OCI-LY1 (cell line): Measurements from ENCODE around the gene HBA1.

ENCODE experiments used
- H2AFZ ChIP-seq: fragments of 200-600 bp; sonication (generic), shearing (Covaris generic); 2 replicates; pipeline ENCODE4 v1.6.0; 2014; ENCODE audit warnings: antibody characterized with exemption, mild to moderate bottlenecking, low read length
- H3F3A ChIP-seq: fragments of 200-600 bp; sonication (generic), shearing (Covaris generic); 2 replicates; pipeline ENCODE4 v1.6.0; 2014; ENCODE audit warnings: mild to moderate bottlenecking, antibody characterized with exemption, low read length, moderate library complexity; ENCODE audit not compliant: insufficient read depth
- H3K27ac ChIP-seq: fragments of 200-600 bp; sonication (generic); 2 replicates; pipeline ENCODE4 v1.5.1; 2014; ENCODE audit warnings: low read length, mixed run types, mild to moderate bottlenecking, low read depth; ENCODE audit not compliant: poor library complexity, severe bottlenecking
- H3K27me3 ChIP-seq: fragments of 200-600 bp; sonication (generic); 2 replicates; pipeline ENCODE4 v1.6.0; 2014; ENCODE audit warnings: antibody characterized with exemption, mild to moderate bottlenecking, low read length, moderate library complexity; ENCODE audit not compliant: insufficient read depth
- H3K36me3 ChIP-seq: fragments of 200-600 bp; sonication (generic); 2 replicates; pipeline ENCODE4 v1.6.1; 2014; ENCODE audit warnings: mild to moderate bottlenecking, antibody characterized with exemption, low read length, moderate library complexity, mixed read lengths; ENCODE audit not compliant: insufficient read depth
- H3K4me1 ChIP-seq: fragments of 200-600 bp; sonication (generic); 2 replicates; pipeline ENCODE4 v1.5.1; 2014; ENCODE audit warnings: mild to moderate bottlenecking, low read length, moderate library complexity; ENCODE audit not compliant: insufficient read depth, severe bottlenecking
- H3K4me2 ChIP-seq: fragments of 200-600 bp; sonication (generic), shearing (Covaris generic); 2 replicates; pipeline ENCODE4 v1.6.1; 2014; ENCODE audit warnings: low read length
- H3K4me3 ChIP-seq: fragments of 200-600 bp; sonication (generic); 2 replicates; pipeline ENCODE4 v1.5.1; 2014; ENCODE audit warnings: low read length, low read depth, mild to moderate bottlenecking, mixed read lengths; ENCODE audit not compliant: poor library complexity, severe bottlenecking
- H3K79me2 ChIP-seq: fragments of 200-600 bp; shearing (Covaris generic); 2 replicates; pipeline ENCODE4 v1.6.1; 2016; ENCODE audit warnings: mixed run types, low read length, mixed read lengths; ENCODE audit not compliant: insufficient read depth
- H3K9ac ChIP-seq: fragments of 200-600 bp; sonication (generic), shearing (Covaris generic); 2 replicates; pipeline ENCODE4 v1.6.1; 2014; ENCODE audit warnings: mild to moderate bottlenecking, low read length, mixed read lengths
- H3K9me2 ChIP-seq: fragments of 200-600 bp; sonication (generic), shearing (Covaris generic); 2 replicates; pipeline ENCODE4 v1.6.1; 2014; ENCODE audit warnings: low read depth, mild to moderate bottlenecking, low read length, mixed read lengths
- H3K9me3 ChIP-seq: fragments of 200-600 bp; shearing (Covaris generic); 2 replicates; pipeline ENCODE4 v1.6.1; 2014; ENCODE audit warnings: low read length, mixed read lengths
- H4K20me1 ChIP-seq: fragments of 200-600 bp; sonication (generic), shearing (Covaris generic); 2 replicates; pipeline ENCODE4 v1.6.0; 2016; ENCODE audit warnings: mild to moderate bottlenecking, low read length; ENCODE audit not compliant: insufficient read depth
- CTCF ChIP-seq: fragments of 200-600 bp; sonication (generic), shearing (Covaris generic); IDR thresholded peaks from 2 replicates; pipeline ENCODE4 v1.5.1; 2017; ENCODE audit warnings: mild to moderate bottlenecking, antibody characterized with exemption, low read length, moderate library complexity, mixed read lengths
- EZH2 ChIP-seq: fragments of 200-600 bp; sonication (generic), shearing (Covaris generic); IDR thresholded peaks from 2 replicates; pipeline ENCODE4 v1.8.0; 2017; ENCODE audit warnings: borderline replicate concordance, mixed run types, mild to moderate bottlenecking, antibody characterized with exemption, low read length, moderate library complexity, mixed read lengths

Gene HBA1

GRCh38 chr16:187330-187729 is 10.8 kb downstream of the HBA1 start:
- TF ChIP-seq CTCF (no peak), EZH2 (no peak)
- Histone ChIP-seq H3K27ac (no peak overlapping the region), H2AFZ (no peak overlapping the region), H3K27me3 (no peaks in the 10 kb centered on the region), H3K4me2 (no peak overlapping the region), H3K4me3 (no peak overlapping the region), H3K9me2 (no peaks in the 10 kb centered on the region), H3K79me2 (no peaks in the 10 kb centered on the region), H4K20me1 (no peaks in the 10 kb centered on the region), H3F3A (no peaks in the 10 kb centered on the region), H3K36me3 (peaks cover 59% of the 10 kb centered on the region), H3K4me1 (no peaks in the 10 kb centered on the region), H3K9me3 (no peaks in the 10 kb centered on the region), H3K9ac (no peak overlapping the region)

- H3F3A ChIP-seq = no peaks in the 10 kb centered on the region
- H3K9me2 ChIP-seq = no peaks in the 10 kb centered on the region
- no peak overlapping the region for H3K4me3 ChIP-seq
- H3K9me3 ChIP-seq = no peaks in the 10 kb centered on the region
- H3K79me2 ChIP-seq = no peaks in the 10 kb centered on the region
- H3K27me3 ChIP-seq = no peaks in the 10 kb centered on the region
- TF ChIP-seq CTCF (peak; percentile 57; the same call in 1 of the 2 replicates), EZH2 (no peak)
- no peaks in the 10 kb centered on the region for H3K4me1 ChIP-seq
- no peak overlapping the region for H3K27ac ChIP-seq
- no peak overlapping the region for H3K9ac ChIP-seq
- no peak overlapping the region for H2AFZ ChIP-seq
- peaks cover 73% of the 10 kb centered on the region for H3K36me3 ChIP-seq
- no peaks in the 10 kb centered on the region for H4K20me1 ChIP-seq
- no peak overlapping the region for H3K4me2 ChIP-seq
Measured at GRCh38 chr16:188674-189073, 12.2 kb downstream of the HBA1 start.

GRCh38 chr16:189604-190186 is 13.2 kb downstream of the HBA1 start:
- Histone ChIP-seq H3K36me3 (peaks cover 78% of the 10 kb centered on the region), H3K4me3 (no peak overlapping the region), H3K27ac (no peak overlapping the region), H3K4me1 (no peaks in the 10 kb centered on the region), H3K9ac (no peak overlapping the region), H2AFZ (no peak overlapping the region), H3K79me2 (no peaks in the 10 kb centered on the region), H3K9me2 (no peaks in the 10 kb centered on the region), H3K27me3 (no peaks in the 10 kb centered on the region), H4K20me1 (no peaks in the 10 kb centered on the region), H3K4me2 (no peak overlapping the region), H3K9me3 (no peaks in the 10 kb centered on the region), H3F3A (no peaks in the 10 kb centered on the region)
- TF ChIP-seq EZH2 (no peak), CTCF (no peak)
